Islet of Langerhans (tissue), 1 donor: ENCODE results near the gene PBX3.

Experiments
- FAIRE-seq: peaks from one replicate; lab custom pipeline; 2011; peaks lifted over from hg19 to GRCh38; lab: Jason Lieb, UNC

PBX3 gene

DNA sequence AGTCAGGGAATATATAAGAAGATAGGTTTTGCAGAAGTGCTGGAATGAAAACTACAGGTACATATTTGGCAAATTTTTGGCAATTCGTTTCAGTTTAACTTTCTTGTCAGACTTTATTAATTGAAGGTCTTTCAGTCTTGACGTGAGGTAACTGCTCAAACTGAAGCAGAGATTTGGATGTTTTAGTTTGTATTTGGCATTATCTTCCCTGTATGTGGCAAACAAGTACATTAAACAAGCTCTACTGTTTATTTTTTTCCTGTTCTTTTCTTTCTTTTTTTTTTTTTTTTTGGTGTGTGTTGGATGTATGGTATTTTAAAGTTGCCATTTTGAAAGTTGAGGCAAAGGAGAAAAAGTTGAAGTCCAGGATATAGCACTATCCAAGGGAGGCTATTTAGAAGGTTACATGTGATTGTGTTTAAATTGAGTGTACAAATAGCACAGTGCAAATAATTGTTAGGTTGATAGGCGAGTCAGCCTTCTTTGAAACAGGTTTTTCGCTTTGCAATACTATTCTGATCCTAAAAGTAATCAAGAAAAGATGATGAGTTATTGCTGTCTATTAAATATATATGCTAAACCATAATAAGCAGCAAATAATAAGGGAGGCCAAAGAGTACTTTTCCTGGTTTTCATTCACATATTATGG, 2.2 kb downstream of the PBX3 start:
- peak; percentile 9 for FAIRE-seq

DNA sequence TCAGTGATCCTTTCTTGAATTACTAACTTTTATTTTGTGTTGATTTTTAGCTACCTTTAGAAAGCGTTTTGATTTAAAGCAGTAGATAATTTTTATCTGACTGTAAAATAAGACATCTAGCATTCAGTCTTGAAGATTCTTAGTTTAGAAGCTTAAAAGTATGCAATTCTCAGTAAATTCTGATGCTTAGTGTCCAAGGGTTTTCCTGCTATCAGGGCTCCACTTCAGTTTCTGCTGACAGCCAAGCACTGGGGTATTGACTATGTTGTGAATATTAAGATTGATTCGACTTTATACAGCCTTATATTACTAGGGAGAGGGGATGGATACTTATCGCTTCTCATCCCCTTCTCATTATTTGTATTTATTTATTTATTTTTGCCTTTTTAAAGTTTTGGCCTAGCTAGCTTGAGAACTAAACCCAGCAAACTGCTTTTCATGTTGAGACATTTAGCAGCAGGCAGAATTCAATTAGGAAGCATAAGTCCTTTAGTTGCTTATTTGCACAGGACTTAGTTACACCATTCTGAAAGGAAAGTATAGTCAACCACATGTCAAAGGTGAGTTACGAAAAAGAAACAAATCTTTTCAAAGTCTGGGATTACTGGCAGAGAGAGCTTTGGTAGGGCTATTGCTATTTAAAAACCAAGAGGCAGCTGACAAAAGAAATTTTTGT, 2.9 kb downstream of the PBX3 start:
- FAIRE-seq, result no peak

DNA sequence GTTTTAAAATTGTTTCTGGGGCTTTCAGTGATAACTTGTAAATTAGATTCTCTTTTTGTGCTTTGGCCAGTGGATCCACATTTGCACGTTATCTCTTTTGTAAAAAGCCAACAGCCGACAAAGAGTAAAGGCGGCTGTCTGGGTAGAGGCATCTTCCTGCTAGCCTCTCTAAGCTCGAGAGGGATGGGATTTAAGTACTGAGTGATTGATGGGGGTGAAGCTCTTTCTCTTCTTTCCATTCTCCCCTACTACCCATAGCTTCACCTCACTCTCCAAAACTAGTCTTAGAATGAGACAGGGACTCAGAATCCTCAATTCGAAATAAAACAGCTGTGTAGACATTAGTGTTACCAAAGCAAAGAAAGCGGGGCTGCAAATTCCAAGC, 3.4 kb downstream of the PBX3 start:
- no peak for FAIRE-seq

DNA sequence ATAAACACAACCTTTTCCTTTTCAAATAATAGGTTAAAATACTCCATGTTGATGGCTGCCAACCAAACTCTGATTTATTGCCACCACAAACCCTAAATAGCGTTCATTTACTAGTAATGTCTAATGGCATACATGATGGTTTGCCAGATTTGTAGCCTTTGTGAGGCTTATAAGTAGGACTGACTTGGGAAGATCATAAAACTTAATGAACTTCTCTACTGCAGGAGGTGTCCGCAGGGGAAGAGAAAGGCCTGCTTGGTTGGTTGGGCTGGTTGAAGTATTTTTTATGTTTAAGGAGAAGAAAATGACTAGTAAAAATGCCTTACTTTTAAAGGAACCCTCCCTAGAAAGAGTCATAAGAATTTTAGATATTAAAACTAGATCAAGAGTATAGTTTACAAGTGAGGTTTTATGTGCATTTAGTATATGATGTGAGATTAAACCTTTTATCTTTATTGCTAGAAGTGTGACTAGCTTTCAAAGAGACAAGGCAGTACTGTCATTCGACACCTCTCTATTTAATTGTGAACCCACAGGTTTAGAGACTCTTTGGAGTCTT, 5.0 kb downstream of the PBX3 start:
- FAIRE-seq, result no peak

DNA sequence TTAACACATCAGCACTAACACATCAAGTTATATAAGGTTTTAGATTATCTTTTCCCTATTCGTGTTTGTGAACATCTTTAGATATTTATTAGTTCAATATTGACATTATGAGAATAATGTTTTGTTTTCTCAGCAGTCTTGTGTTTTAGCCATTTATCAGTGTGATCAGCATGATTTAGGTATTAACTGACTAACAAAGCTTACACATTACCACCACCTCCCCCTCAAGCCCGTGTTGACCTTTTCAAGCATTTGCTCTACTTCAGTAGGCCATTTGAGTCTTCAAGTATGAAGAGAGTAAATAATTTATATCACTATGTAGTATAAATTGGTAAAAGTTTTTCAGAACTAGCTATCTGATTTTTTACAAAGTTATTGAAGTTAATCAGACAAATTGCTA, 6.9 kb downstream of the PBX3 start:
- peak; percentile 91 for FAIRE-seq

DNA sequence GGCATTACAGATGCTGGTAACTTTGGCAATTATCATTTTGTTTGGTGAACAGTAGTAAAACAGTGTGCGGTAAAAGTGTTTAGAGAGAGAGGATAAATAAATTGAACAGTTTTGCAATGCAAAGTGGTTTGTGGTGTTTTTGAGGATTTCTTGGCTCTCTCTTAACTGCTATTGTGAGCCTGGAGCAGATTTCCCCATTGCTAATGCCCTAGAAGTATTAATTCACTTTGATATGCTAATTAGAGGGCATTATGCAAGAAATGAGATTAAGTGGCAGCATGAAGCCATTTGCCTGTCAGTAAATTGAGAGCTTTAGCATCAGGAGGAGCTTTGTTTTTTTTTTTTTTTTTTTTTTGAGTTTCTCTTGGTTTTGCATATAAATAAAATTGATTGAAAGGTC, 8.2 kb downstream of the PBX3 start:
- FAIRE-seq, result peak; percentile 85

DNA sequence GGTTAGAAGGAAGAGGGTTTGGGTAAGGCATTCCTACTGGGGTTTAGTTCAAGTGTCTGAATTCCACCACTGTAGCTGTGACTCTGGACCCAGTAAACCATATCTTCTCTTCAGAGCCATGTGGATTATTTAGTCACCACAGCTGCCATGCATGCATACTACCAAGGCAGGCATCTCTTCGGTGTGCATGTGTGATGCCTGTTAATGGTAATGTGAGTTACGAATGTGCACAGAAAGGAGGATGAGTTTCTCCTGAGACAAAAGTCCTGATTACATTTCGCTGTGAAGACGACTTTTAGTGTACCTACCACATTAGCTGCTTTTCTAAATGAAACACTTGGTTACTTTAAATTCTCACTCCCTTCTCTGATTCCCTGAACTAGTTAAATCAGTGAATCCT, 9.3 kb downstream of the PBX3 start:
- FAIRE-seq, result no peak

DNA sequence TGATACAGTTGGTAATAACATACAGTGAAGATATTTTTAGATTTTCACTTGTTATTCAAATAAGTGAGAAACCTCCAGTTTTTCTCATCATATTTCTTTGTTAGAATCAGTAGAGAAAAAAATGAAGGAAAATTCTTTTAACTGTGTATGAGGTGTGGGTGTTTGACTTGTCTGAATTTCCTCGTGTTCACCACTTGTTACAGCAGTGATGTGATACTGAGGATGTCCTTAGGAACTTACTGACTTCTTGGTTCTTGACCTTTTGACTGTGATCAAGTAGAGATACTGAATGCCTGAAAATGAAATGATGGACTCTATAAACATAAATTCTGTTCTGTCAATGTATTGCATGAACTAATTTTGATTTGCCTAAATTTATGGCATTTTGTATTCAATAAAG, 10.7 kb downstream of the PBX3 start:
- FAIRE-seq, result no peak

DNA sequence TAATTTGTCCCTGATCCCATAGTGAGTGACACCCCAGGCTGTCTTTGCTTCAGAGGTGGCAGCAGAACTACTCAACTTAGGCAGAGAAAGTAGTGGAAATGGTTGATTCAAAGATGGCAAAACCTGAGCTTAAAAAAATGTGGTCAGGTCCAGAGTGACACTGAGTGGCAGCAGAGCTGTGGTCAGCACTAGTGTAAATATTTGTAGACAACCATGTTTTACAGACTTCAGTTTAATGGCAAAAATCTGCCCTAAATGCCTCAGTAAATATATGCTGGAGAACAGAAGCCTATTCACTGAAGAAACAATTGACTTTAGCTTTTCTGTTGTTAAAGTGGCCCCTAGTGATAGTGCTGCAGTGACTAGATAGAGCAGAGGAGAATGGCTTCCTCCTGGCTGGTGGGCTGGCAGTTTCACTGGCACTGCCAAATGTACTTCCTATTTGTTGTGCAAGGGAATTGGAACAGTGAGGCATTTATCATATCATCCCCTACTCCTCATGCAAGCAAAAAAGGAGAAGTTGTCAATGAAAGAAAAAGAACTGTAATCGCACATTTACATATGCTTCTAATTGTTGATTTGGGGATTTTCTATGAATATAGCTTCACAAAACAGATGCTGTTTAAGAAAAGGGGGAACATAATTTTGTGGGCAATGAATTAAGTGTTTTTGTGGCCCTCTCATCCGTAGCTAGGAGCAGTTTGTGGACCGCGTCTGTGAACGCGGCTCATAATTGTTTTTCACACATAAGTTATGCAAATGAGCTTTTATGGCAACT, 12.0 kb downstream of the PBX3 start:
- FAIRE-seq, result no peak

DNA sequence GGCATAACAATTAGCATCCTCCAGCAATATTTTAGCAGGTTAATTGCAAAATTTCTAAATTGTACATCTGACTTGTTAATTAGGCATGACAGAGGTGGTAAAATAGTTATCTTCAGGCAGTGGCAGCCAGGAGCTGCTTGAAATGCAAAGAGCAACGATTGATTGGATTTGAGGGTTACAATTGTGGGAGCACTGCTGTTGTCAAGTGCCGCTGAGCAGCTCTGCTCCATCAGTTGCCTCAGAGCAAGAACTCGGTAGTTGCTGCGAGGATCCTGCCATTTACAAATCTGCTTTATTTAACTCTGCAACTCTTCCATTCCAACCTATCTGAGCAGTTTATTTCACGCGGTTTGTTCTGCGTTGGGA, 12.6 kb downstream of the PBX3 start:
- FAIRE-seq, result peak; percentile 5

DNA sequence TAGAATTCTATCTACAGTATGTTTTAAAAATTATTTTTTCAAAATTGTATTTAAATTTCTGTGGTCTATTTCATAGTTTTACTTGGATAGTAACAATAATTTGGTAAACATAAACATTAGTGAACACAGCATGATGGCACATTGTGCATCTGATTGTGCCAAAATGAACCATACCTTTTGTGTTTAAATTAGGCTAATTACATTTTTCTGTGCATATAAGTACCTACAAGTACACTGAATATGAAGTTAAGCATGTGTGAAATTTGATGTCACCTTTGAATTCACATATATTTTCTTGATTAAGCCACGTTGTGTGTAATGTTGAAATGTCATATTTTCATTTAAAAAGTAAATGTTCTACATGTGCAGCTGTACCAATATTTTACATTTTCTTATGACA, 13.4 kb downstream of the PBX3 start:
- peak; percentile 88 for FAIRE-seq

DNA sequence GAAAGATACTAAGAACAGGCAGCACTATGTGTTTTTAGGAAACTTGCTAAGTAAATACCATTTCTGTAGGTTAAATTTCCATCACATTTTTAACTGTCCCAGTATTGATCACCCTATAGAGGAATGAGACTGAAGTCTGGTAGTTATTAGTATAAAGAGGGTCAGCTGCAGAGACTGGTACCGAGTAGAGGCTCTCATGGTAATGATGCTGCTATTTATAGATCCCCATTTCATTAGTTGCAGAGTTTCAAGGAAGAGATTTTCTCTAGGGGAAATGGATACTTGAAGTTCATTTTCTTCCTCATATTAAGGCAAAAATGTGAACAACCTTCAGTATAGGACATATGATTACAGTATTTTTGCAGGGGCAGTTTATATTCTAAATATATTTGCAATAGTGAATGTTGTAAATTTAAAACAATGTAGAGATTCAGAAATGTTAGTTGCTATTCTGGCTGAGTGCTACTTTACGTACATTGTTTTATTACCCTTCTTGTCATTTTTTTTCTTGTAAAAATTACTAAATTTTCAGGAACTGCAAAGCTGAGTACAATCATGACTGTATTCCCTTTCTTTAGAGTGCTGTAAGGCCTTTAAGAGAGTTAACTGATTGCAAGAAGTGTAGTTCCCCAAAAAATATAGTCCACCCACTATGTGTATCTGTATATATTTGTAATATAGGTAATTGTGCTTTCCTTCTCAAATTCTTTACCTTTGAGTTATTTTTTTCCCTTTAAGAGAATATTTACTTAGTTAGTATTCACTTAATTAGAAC, 14.7 kb downstream of the PBX3 start:
- FAIRE-seq, result peak; percentile 76

DNA sequence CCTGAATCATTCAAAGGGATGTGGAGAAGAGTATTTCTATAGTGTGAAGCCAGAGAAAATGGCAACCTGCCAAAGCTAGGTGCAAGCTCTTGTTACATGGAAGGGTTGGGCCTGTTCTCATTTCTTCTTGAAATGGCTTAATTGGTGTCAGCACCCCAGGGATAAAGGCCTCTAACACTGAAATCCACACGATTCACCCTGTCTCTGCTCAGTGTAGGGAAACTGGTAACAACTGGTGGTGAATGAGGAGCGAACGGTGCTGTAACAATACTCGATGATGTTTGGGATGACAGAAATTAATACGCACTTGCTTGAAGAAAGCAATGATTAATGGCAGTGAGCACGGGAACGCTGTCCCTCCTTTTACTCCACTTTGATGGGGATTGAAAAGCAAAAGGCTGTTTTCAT, 16.2 kb downstream of the PBX3 start:
- FAIRE-seq, result peak; percentile 81

DNA sequence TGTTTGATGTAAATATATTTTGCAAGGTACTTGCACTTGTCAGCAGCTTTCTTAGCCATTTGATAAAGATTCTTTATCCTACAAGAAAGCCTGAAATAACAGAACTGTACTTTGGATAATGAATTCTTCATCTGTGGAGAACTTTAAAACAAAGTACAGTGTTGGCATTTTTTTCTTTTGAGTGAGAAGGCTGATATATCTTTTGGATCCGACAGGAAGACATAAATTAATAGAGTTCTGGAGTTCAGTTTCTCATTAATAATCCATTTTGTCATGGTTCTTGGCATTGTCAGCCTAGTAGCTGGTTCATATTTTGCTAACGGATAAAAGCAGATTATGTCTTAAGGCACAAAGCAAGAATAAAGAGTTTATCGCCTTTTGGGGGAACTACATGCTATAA, 17.0 kb downstream of the PBX3 start:
- peak; percentile 69 for FAIRE-seq

DNA sequence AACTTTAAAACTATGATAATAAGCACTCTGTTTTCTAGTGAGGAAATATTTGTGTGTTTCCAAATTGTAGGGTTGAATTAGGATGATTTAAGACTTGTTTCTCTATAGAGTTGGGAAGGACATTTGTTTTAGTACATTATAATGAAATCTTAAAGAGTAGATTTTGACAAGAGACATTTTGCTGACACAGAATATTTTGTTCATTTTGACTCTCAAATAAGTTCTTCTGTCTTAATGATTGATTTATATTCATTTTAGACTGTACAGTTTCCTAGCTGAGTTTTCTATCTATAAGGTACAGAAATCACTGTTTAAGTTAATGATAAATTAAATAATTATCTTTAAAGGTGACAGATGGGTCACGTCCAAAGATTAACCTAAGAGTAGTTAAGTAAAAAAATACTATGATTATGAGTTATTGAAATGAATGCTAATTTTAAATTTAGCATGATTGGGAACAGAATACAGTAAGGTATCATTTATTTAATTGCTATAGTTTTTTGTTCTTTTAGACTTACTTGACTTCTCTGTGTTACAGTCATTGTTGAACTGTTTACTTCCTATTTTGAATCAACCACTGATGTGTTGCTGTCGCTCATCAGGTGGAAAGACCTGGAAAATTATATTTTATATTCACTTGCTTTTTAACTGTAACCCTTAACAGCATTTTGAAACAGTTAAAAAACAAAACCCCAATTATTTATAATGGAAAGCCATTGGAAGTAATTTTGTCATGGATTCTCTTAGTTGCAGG, 19.5 kb downstream of the PBX3 start:
- peak; percentile 97 for FAIRE-seq

DNA sequence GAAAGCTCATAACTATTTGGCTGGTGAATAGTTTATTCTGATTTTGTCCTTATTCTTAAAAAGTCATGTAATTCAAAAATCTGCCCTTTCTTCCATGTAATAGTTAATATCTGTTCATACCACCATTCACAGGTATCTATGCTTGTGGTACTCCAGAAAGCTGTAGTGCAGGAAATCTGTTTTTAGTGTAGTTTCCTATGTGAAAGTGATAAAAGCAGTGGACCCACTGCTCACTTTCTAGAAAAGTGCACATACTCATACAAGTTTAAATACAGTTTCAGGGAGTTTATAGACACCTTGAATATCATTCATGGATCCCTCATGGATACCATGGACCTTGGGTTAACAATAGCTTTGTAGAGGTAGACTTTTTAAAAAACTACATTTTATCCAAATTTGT, 20.2 kb downstream of the PBX3 start:
- FAIRE-seq, result no peak

DNA sequence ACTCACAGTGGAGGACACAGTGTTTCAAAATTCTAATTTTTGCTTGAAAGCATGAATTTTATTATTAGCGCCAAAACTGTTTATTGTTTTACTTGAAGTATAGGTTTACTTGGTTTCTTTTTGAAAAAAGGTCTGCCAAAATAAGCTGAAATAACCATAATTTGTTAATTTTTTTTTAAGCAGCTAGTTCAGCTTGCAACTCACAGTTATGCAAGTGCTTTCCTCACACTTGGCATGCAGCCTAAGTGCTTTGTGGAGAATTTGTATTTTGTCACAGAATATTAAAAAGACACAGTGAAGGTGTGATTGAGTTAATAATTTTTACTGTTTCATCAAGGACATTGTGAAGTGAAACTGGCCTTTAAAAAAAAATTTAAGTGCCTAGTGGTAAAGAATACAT, 21.6 kb downstream of the PBX3 start:
- no peak for FAIRE-seq

DNA sequence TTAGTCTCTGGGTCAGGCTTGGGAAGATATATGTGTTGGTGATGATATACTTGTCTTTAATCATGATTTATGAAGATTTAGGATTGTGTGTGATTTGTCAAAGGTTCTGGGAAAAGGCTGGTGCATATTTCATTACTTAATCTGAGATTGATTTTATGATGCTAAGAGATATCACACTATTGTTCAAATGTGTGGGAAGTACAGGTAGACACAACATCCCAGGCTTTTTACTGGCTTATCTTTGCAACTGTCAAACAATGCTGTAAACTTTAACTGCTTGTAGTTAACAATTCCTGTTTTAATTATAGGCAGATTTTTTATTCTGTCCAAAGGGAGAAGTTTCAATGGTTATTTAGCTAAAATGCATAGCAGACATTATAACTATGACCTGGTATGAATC, 23.9 kb downstream of the PBX3 start:
- no peak for FAIRE-seq

DNA sequence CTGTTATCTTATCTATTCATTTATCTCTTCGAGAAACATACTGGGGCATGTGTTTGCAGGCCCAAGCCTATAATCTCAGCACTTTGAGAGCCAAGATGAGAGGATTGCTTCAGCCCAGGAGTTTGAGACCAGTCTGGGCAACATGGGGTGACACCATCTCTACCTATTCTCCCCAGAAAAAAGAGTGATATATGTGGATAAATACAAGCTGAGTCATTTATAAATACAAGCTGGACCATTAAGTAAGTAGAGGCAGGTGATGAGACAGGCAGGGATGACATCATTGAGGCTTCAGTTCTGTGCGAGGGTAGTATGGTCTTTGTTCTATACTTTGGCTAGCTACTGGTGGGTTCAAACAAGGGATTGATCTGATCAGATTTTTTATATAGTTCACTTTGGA, 25.6 kb downstream of the PBX3 start:
- no peak for FAIRE-seq

DNA sequence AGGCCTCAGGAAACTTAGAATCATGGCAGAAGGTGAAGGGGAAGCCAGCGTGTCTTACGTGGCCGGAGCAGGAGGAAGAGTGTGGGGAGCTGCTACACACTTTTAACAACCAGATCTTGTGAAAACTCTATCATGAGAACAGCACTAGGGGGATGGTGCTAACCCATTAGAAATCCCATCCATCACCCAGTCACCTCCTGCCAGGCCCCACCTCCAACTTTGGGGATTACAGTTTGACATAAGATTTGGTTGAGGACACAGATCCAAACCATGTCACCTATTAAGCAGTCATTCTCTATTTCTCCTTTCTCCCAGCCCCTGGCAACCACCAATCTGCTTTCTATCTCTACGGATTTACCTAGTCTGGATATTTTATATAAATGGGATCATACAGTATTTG, 26.9 kb downstream of the PBX3 start:
- FAIRE-seq, result no peak

DNA sequence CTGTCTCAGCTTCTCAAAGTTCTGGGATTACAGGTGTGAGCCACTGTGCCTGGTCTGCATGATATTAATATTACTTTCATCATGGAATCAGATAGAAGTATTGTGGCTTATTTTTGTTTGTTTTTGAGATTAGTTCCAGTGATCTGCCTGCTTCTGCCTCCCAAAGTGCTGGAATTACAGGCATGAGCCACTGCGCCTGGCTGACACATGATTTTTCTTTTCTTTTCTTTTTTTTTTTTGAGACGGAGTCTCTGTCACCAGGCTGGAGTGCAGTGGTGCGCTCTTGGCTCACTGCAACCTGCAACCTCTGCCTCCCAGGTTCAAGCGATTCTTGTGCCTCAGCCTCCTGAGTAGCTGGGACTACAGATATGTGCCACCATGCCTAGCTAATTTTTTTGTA, 29.6 kb downstream of the PBX3 start:
- FAIRE-seq, result peak; percentile 61
